C4-2B (cell line): ENCODE data around the gene PITPNM3.

Experiments used
- CTCF ChIP-seq: fragments of 450-650 bp; conservative IDR thresholded peaks from 2 replicates; pipeline ENCODE4 v1.5.1; 2017; ENCODE audit warnings: mild to moderate bottlenecking
- ZFX ChIP-seq: fragments of 450-650 bp; IDR thresholded peaks from 2 replicates; pipeline ENCODE4 v1.6.1; 2017

DNA sequence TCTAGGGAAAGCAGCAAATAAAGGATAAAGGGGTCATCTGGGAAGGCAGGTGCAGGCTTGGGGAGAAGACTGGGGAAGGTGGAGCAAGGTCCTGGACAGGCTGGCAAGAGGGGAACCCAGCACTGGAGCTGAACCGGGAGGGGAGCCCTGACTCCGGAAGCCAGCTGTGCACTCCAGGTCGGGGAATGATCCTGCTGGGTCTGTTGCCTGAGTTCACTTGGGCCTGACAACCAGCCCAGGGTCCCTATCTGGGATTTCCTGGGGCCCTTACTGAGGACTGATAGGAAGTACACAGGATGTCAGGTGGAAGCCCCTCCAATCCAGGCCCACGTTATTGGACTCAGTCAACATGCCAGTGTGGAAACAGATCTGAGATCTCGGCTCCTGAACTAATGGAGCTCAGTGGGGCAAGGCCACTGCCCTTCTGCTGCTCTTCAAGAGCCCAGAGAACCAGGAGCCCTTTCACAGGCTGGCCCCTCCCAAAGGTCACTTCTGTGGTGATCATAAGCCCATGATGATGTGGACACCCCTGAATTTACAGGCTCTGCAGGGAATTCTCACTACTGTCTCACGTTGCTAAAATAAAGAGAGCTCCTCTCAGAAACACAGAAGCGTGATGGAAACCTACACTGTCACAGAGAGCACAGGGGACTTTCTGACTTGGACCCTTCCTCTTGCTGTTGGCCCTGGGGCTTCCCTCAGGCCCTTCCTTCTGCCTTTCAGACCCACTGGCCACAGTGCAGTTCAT lies 19.9 kb upstream of the PITPNM3 start:
- no peak for TF ChIP-seq CTCF
- no peak for TF ChIP-seq ZFX
